ENCODE data around the gene BCAS3. TPM values are rescaled to one million over a fixed set of nuclear protein-coding genes. Genes with fewer than 3 reads are reported as not detected.
"Not testable (repeated sequence)": the region's sequence is repeated elsewhere in the genome, so short reads cannot be mapped to it uniquely, and the experiment has no call there.

BCAS3 gene
- total RNA-seq, 4 donors from 2014 or later = 18.2 to 60.6 (median 23.4) TPM

DNA sequence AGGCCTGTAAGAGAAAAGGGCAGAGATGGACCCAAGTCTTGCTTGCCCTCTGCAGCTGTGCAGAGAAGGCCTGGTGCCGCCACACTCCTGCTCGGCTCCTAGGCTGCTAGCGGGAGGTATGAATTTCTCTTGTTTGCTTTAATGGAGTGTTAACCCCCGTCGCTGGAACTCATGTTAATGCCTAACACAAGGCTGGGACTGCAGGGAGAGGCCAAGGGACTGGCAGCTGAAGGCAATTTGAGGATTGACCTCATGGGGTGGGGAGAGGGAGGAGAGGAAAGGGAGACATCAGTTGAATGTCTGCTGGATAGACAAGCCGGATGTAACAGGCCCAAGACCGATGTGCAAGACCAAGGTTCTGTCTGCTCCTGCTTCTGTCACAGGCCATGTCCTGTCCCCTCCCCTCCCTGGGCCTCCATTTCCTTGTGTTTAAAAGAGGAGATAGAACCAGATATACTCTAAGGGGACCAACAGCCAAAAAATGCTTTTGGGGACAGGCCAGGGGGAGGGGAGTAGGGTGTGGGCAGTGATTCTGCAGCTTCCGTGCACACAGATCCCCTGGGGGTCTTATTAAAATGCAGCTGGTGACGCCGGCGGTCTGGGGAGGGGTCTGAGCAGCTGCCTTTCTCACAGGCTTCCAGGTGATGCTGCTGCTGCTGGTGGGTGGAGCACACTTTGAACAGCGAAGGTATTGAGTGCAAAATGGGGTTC is 675.3 kb downstream of the BCAS3 start:
- Histone ChIP-seq H3K4me3 (no peak overlapping the region), H3K4me1 (no peaks in the 10 kb centered on the region), H3K36me3 (no peaks in the 10 kb centered on the region), H3K27ac (no peak overlapping the region), H3K27me3 (no peaks in the 10 kb centered on the region), H3K9me3 (no peaks in the 10 kb centered on the region)
- DNase-seq = no peak
- intact Hi-C loops (cut with DNase I; ENCODE audit: low total_unique reads) (no loop called here), in situ Hi-C loops (cut with MboI; ENCODE audit: low sequenced_read_pairs in 4 of 4) (no loop called here)
- ATAC-seq = no peak
- TF ChIP-seq, protein P1, sequence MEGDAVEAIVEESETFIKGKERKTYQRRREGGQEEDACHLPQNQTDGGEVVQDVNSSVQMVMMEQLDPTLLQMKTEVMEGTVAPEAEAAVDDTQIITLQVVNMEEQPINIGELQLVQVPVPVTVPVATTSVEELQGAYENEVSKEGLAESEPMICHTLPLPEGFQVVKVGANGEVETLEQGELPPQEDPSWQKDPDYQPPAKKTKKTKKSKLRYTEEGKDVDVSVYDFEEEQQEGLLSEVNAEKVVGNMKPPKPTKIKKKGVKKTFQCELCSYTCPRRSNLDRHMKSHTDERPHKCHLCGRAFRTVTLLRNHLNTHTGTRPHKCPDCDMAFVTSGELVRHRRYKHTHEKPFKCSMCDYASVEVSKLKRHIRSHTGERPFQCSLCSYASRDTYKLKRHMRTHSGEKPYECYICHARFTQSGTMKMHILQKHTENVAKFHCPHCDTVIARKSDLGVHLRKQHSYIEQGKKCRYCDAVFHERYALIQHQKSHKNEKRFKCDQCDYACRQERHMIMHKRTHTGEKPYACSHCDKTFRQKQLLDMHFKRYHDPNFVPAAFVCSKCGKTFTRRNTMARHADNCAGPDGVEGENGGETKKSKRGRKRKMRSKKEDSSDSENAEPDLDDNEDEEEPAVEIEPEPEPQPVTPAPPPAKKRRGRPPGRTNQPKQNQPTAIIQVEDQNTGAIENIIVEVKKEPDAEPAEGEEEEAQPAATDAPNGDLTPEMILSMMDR (IDR thresholded peaks at IDR 0.05 in 4 of 5, conservative IDR thresholded peaks at IDR 0.05 in 1 of 5) = no peak
- TF ChIP-seq POLR2A (IDR thresholded peaks at IDR 0.05) = no peak

DNA sequence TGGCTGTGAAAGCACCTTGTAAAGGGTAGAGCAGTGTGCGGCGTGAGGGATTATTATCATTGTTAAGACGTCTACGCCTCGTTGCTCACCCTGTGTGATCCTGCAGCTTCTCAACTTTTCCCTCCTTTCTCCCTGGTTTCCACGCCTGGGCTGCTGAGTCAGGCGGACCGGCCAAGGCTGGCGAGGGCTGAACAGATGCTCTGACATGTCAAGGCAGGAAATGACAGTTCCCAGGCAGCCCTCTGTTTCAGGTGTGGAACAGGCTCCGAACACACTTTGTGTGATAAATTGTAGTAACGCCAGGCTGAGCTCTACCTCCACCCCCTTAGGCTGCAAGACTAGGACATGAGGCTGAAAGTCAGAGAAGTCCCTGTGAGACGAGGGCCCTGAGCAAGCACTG is 676.0 kb downstream of the BCAS3 start:
- H3K9me3 ChIP-seq = no peaks in the 10 kb centered on the region
- intact Hi-C loops (cut with DNase I; ENCODE audit: low total_unique reads) (no loop called here), in situ Hi-C loops (cut with MboI; ENCODE audit: low sequenced_read_pairs in 4 of 4) (no loop called here)
- H3K27ac ChIP-seq = no peak overlapping the region
- no peaks in the 10 kb centered on the region for H3K4me1 ChIP-seq
- DNase-seq (no peak), ATAC-seq (no peak)
- no peak for TF ChIP-seq POLR2A (IDR thresholded peaks at IDR 0.05)
- TF ChIP-seq, protein P1 (IDR thresholded peaks at IDR 0.05 in 4 of 5, conservative IDR thresholded peaks at IDR 0.05 in 1 of 5) = no peak
- no peaks in the 10 kb centered on the region for H3K27me3 ChIP-seq
- H3K36me3 ChIP-seq = no peaks in the 10 kb centered on the region
- no peak overlapping the region for H3K4me3 ChIP-seq

DNA sequence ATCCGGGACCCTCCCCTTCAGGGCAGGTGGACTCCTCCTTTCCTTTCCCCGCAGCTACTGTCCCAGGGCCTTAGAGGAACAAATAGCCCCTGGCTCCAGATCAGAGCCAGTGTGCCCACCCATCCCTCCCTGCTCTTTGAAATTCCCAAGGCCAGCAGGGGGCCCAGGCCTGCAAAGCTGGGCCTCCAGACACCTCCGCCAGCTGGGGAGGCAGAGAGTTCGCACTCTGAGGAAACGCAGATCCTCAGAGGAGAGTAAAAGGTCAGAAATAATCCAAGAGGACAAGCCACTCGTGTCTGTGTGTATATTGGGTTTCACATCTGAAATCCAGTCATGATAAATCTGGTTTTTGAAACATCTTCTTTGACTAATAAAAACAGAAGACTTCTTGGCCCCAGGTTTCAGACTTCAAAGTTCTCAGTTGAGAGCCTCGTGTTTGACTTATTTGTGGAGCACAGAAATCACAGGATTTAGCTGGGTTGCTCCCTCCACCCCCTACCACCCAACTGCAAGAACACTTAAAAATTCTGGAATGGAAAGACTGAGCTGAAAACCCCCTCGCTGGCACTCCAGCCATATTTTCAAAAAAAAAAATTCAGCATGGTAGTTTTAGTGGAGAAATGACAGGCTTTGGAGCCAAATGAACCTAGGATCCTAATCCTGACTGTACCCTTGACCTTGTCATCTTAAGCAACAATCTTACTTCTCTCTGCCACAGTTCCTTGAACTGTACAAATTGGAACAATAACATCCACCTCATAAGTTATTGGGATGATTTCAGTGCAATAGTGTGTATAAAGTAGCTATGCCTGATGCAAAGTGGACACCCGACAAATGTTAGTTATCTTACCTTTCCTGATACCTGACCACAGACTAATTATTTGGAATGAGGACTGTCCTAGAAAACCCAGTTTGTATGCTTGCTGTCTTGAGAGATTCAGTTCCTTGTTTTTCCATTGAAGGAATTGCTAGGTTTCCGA is 677.5 kb downstream of the BCAS3 start:
- no peaks in the 10 kb centered on the region for H3K27me3 ChIP-seq
- no peak overlapping the region for H3K4me3 ChIP-seq
- TF ChIP-seq, protein P1 (IDR thresholded peaks at IDR 0.05 in 4 of 5, conservative IDR thresholded peaks at IDR 0.05 in 1 of 5) = no peak
- no peak for TF ChIP-seq POLR2A (IDR thresholded peaks at IDR 0.05)
- ATAC-seq (no peak), DNase-seq (no peak)
- in situ Hi-C loops (cut with MboI; ENCODE audit: low sequenced_read_pairs in 4 of 4) (no loop called here), intact Hi-C loops (cut with DNase I; ENCODE audit: low total_unique reads) (no loop called here)
- no peaks in the 10 kb centered on the region for H3K4me1 ChIP-seq
- H3K27ac ChIP-seq = no peak overlapping the region
- H3K36me3 ChIP-seq = no peaks in the 10 kb centered on the region
- no peaks in the 10 kb centered on the region for H3K9me3 ChIP-seq

DNA sequence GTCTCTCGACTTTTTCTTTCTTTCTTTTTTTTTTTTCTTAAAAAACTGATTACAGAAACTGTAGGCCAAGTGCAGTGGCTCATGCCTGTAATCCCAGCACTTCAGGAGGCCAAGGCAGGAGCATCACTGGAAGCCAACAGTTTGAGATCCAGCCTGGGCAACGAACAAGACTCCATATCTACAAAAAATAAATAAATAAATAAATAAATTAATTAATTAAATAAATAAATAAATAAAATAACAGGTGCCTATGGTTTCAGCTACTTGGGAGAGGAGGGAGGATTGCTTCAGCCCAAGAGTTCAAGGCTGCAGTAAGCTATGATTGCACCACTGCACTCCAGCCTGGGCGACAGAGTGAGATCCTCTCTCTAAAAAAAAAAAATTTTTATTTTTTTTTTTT is 679.4 kb downstream of the BCAS3 start:
- H3K27me3 ChIP-seq; intact Hi-C loops (cut with DNase I; ENCODE audit: low total_unique reads); ATAC-seq; H3K36me3 ChIP-seq; H3K9me3 ChIP-seq; DNase-seq; in situ Hi-C loops (cut with MboI; ENCODE audit: low sequenced_read_pairs in 4 of 4); H3K27ac ChIP-seq; H3K4me3 ChIP-seq; H3K4me1 ChIP-seq: not testable (repeated sequence)

DNA sequence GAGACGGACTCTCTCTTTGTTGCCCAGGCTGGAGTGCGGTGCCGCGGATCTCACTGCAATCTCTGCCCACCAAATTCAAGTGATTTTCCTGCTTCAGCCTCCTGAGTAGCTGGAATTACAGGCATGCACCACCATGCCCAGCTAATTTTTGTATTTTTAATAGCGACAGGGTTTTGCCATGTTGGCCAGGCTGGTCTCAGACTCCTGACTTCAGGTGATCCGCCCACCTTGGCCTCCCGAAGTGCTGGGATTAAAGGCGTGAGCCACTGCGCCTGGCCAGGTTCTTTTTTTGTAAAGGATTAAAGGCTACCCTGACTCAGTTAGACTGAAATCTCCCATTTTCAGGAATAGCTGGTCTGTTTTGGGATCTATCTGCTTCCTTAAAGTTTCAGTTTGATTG is 681.9 kb downstream of the BCAS3 start:
- DNase-seq; H3K4me3 ChIP-seq; H3K9me3 ChIP-seq; H3K4me1 ChIP-seq; H3K27me3 ChIP-seq; H3K36me3 ChIP-seq; intact Hi-C loops (cut with DNase I; ENCODE audit: low total_unique reads); H3K27ac ChIP-seq; ATAC-seq; in situ Hi-C loops (cut with MboI; ENCODE audit: low sequenced_read_pairs in 4 of 4): not testable (repeated sequence)
